Astrocyte (in vitro differentiated cells and primary cell): ENCODE results near the gene LRRC75A. TPM values are rescaled to one million over a fixed set of nuclear protein-coding genes. Genes with fewer than 3 reads are reported as not detected.

Experiments used
- DNase-seq: peaks from one replicate; pipeline ENCODE4 v3.0.0-alpha.2; 2010; ENCODE audit warnings: low read depth
- FAIRE-seq: peaks from 2 replicates; lab custom pipeline; 2011; peaks lifted over from hg19 to GRCh38; lab: Jason Lieb, UNC
- H2AFZ ChIP-seq: 2 replicates; pipeline ENCODE4 v1.6.0; 2012; ENCODE audit warnings: low read depth, low read length, inconsistent platforms
- H3K27ac ChIP-seq: 2 replicates; pipeline ENCODE4 v1.5.1; 2011; ENCODE audit warnings: low read depth, low read length, inconsistent platforms
- H3K27me3 ChIP-seq: 2 replicates; pipeline ENCODE4 v1.6.0; 2011; ENCODE audit warnings: low read length, inconsistent platforms; ENCODE audit not compliant: insufficient read depth
- H3K36me3 ChIP-seq: 2 replicates; pipeline ENCODE4 v1.5.1; 2011; ENCODE audit warnings: low read length, inconsistent platforms; ENCODE audit not compliant: insufficient read depth
- H3K4me1 ChIP-seq: 2 replicates; pipeline ENCODE4 v1.5.1; 2011; ENCODE audit warnings: low read length, inconsistent platforms; ENCODE audit not compliant: insufficient read depth
- H3K4me2 ChIP-seq: 2 replicates; pipeline ENCODE4 v1.6.0; 2012; ENCODE audit warnings: low read length, inconsistent platforms
- H3K4me3 ChIP-seq: 2 replicates; pipeline ENCODE4 v1.5.1; 2011; ENCODE audit warnings: low read depth, mild to moderate bottlenecking, low read length, inconsistent platforms; ENCODE audit not compliant: insufficient read depth
- H3K79me2 ChIP-seq: 2 replicates; pipeline ENCODE4 v1.6.0; 2012; ENCODE audit warnings: mild to moderate bottlenecking, low read length, inconsistent platforms; ENCODE audit not compliant: insufficient read depth
- H3K9ac ChIP-seq: 2 replicates; pipeline ENCODE4 v1.6.0; 2012; ENCODE audit warnings: mild to moderate bottlenecking, low read length, inconsistent platforms
- H3K9me3 ChIP-seq: 2 replicates; pipeline ENCODE4 v1.5.1; 2012; ENCODE audit warnings: low read depth, mild to moderate bottlenecking, low read length, inconsistent platforms; ENCODE audit not compliant: insufficient read depth
- H4K20me1 ChIP-seq: 2 replicates; pipeline ENCODE4 v1.6.0; 2012; ENCODE audit warnings: low read length, inconsistent platforms; ENCODE audit not compliant: insufficient read depth
- H3K27ac Mint-ChIP-seq: one replicate; pipeline ENCODE4 v1.8.0; 2021; ENCODE audit warnings: mild to moderate bottlenecking, mixed read lengths; ENCODE audit not compliant: unreplicated experiment
- H3K27me3 Mint-ChIP-seq: one replicate; pipeline ENCODE4 v1.8.0; 2021; ENCODE audit warnings: low read depth, mixed read lengths; ENCODE audit not compliant: unreplicated experiment
- H3K36me3 Mint-ChIP-seq: one replicate; pipeline ENCODE4 v1.8.0; 2021; ENCODE audit warnings: low read depth, mixed read lengths; ENCODE audit not compliant: unreplicated experiment
- H3K4me1 Mint-ChIP-seq: one replicate; pipeline ENCODE4 v1.8.0; 2021; ENCODE audit warnings: low read depth, mixed read lengths; ENCODE audit not compliant: unreplicated experiment
- H3K4me3 Mint-ChIP-seq: one replicate; pipeline ENCODE4 v1.8.0; 2021; ENCODE audit warnings: mild to moderate bottlenecking, moderate library complexity, mixed read lengths; ENCODE audit not compliant: unreplicated experiment
- H3K9me3 Mint-ChIP-seq: one replicate; pipeline ENCODE4 v1.8.0; 2021; ENCODE audit warnings: mild to moderate bottlenecking, mixed read lengths; ENCODE audit not compliant: unreplicated experiment
- EZH2 ChIP-seq: IDR thresholded peaks from 2 replicates; pipeline ENCODE4 v1.6.1; 2012; ENCODE audit warnings: mild to moderate bottlenecking, low read length, inconsistent platforms; ENCODE audit not compliant: insufficient read depth
- total RNA-seq: library from RNA; stranded (reverse); gene quantifications from 2 replicates; pipeline ENCODE4 v1.2.1, GENCODE V29; 2021
- TF ChIP-seq, protein P1 (sequence below): IDR thresholded peaks from 2 replicates; pipeline ENCODE4 v1.5.1; 2011; ENCODE audit warnings: low read depth, mild to moderate bottlenecking, inconsistent platforms, low read length, moderate library complexity; ENCODE audit not compliant: insufficient read depth

The LRRC75A gene
- total RNA-seq, 1 donor from 2014 or later = 0.36 TPM

DNA sequence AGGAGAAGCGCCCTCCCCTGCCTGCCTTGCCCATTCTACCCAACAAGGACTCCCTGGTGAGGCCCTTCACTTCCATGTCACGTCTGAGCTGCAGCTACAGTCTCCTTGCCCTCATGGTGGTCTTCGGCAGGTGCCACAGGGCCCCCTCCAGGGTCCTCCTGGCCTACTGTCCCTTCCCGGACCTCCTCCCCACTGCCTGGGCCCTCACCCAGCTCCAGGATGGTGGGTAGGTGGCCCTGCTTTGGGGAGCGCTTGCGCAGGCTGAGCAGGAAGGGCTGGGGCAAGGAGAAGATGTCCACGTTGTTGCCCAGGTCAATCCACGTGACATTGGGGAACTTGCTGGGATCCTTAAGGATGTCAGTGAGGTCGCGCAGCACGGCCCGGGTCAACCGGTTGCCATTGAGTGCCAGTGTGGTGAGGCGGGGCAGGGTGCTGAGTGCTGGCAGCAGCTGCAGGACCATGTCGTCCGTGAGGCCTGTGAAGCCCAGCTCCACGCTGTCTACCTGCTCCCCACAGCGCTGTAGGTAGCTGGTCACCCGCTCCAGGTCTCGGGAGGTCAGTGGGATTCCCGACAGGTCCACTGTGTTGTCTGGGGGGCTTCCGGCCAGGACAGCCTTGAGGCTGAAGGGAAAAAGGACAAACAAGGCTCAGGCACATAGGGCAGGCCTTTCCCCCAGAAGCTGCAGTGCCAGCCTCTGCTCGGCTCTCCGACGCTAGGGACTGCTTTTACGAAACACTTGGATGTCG lies 48.3 kb downstream of the LRRC75A start:
- Histone ChIP-seq H3K4me1 (peaks cover 25% of the 10 kb centered on the region), H3K4me3 (no peak overlapping the region), H3K9me3 (no peaks in the 10 kb centered on the region), H3K79me2 (peaks cover 51% of the 10 kb centered on the region), H3K9ac (no peak overlapping the region), H3K4me2 (peak overlapping the region; percentile 95), H3K36me3 (peaks cover 45% of the 10 kb centered on the region), H2AFZ (no peak overlapping the region), H4K20me1 (peaks cover 90% of the 10 kb centered on the region), H3K27ac (no peak overlapping the region), H3K27me3 (no peaks in the 10 kb centered on the region)
- Mint-ChIP-seq H3K4me1 (peaks cover 16% of the 10 kb centered on the region), H3K36me3 (peaks cover 39% of the 10 kb centered on the region), H3K27ac (peak overlapping the region; percentile 9), H3K9me3 (peaks cover 2% of the 10 kb centered on the region), H3K4me3 (no peak overlapping the region), H3K27me3 (no peaks in the 10 kb centered on the region)
- DNase-seq (no peak), FAIRE-seq (no peak)
- TF ChIP-seq, protein P1, sequence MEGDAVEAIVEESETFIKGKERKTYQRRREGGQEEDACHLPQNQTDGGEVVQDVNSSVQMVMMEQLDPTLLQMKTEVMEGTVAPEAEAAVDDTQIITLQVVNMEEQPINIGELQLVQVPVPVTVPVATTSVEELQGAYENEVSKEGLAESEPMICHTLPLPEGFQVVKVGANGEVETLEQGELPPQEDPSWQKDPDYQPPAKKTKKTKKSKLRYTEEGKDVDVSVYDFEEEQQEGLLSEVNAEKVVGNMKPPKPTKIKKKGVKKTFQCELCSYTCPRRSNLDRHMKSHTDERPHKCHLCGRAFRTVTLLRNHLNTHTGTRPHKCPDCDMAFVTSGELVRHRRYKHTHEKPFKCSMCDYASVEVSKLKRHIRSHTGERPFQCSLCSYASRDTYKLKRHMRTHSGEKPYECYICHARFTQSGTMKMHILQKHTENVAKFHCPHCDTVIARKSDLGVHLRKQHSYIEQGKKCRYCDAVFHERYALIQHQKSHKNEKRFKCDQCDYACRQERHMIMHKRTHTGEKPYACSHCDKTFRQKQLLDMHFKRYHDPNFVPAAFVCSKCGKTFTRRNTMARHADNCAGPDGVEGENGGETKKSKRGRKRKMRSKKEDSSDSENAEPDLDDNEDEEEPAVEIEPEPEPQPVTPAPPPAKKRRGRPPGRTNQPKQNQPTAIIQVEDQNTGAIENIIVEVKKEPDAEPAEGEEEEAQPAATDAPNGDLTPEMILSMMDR = no peak
- TF ChIP-seq EZH2 = no peak

- peak overlapping the region; percentile 95 for H3K4me2 ChIP-seq
- peak overlapping the region; percentile 99 for H3K4me3 Mint-ChIP-seq
- no peak overlapping the region for H3K27ac ChIP-seq
- H3K4me3 ChIP-seq = peak overlapping the region; percentile 2
- H3K4me1 Mint-ChIP-seq = peaks cover 16% of the 10 kb centered on the region
- no peak overlapping the region for H2AFZ ChIP-seq
- no peak for TF ChIP-seq EZH2
- TF ChIP-seq, protein P1 = no peak
- H3K9me3 ChIP-seq = no peaks in the 10 kb centered on the region
- no peaks in the 10 kb centered on the region for H3K27me3 Mint-ChIP-seq
- H4K20me1 ChIP-seq = peaks cover 81% of the 10 kb centered on the region
- H3K9ac ChIP-seq = peak overlapping the region; percentile 95
- H3K36me3 ChIP-seq = peaks cover 45% of the 10 kb centered on the region
- peak overlapping the region; percentile 41 for H3K27ac Mint-ChIP-seq
- FAIRE-seq = no peak
- peaks cover 31% of the 10 kb centered on the region for H3K4me1 ChIP-seq
- no peaks in the 10 kb centered on the region for H3K27me3 ChIP-seq
- peaks cover 51% of the 10 kb centered on the region for H3K79me2 ChIP-seq
- peaks cover 2% of the 10 kb centered on the region for H3K9me3 Mint-ChIP-seq
- DNase-seq = no peak
- peaks cover 39% of the 10 kb centered on the region for H3K36me3 Mint-ChIP-seq
These were observed 49.1 kb downstream of the LRRC75A start for GRCh38 chr17:16442594-16443510.
